Epithelial cell of proximal tubule (primary cell): ENCODE data around the gene CCL5. TPM values are rescaled to one million over a fixed set of nuclear protein-coding genes. Genes with fewer than 3 reads are reported as not detected.

Experiments
- DNase-seq: peaks from one replicate; pipeline ENCODE4 v3.0.0-alpha.2; 2011; ENCODE audit warnings: low read depth
- H3K4me3 ChIP-seq: 2 replicates; pipeline ENCODE4 v1.5.1; 2011; ENCODE audit warnings: low read depth, mild to moderate bottlenecking, low read length
- CTCF ChIP-seq: conservative IDR thresholded peaks from 2 replicates; pipeline ENCODE4 v1.5.1; 2012; ENCODE audit warnings: low read depth, mild to moderate bottlenecking, low read length
- total RNA-seq: library from RNA; depleted of rRNA; stranded (reverse); fragments of >200 nt; gene quantifications from 2 replicates; pipeline ENCODE4 v1.2.3, GENCODE V29; 2015

Gene CCL5
- total RNA-seq, 1 donor from 2014 or later, result not detected

GRCh38 chr17:35867574-35867973 is 12.6 kb downstream of the CCL5 start:
- no peak for DNase-seq
- no peak for TF ChIP-seq CTCF
- H3K4me3 ChIP-seq, result no peak overlapping the region

- DNase-seq, result no peak
- TF ChIP-seq CTCF, result no peak
- no peak overlapping the region for H3K4me3 ChIP-seq
Measured at GRCh38 chr17:35866341-35866950, 13.7 kb downstream of the CCL5 start.

- no peak for DNase-seq
- TF ChIP-seq CTCF, result no peak
- no peak overlapping the region for H3K4me3 ChIP-seq
Measured at GRCh38 chr17:35865412-35866340, 14.5 kb downstream of the CCL5 start.

- DNase-seq, result no peak
- H3K4me3 ChIP-seq, result no peak overlapping the region
- TF ChIP-seq CTCF, result no peak
Measured at GRCh38 chr17:35864853-35865252, 15.3 kb downstream of the CCL5 start.

GRCh38 chr17:35856603-35857002 is 23.6 kb downstream of the CCL5 start:
- TF ChIP-seq CTCF, result no peak
- no peak overlapping the region for H3K4me3 ChIP-seq
- DNase-seq, result no peak

GRCh38 chr17:35855965-35856364 is 24.2 kb downstream of the CCL5 start:
- DNase-seq, result no peak
- H3K4me3 ChIP-seq, result no peak overlapping the region
- no peak for TF ChIP-seq CTCF
